Fibroblast of lung (primary cell): ENCODE data around the gene ZNF182.

Experiments
- CTCF ChIP-seq, 2 donors: IDR thresholded peaks in 1 of 2; conservative IDR thresholded peaks in 1 of 2; 1 replicate in 1 of 2; 2 replicates in 1 of 2; pipeline ENCODE4 v1.5.1; 2011 to 2012; ENCODE audit warnings: low read length in 2 of 2, control low read depth in 1 of 2, inconsistent platforms in 1 of 2, low read depth in 1 of 2, mild to moderate bottlenecking in 1 of 2
- EZH2 ChIP-seq: IDR thresholded peaks from 2 replicates; pipeline ENCODE4 v1.5.1; 2012; ENCODE audit warnings: low read length, control low read depth, mild to moderate bottlenecking; ENCODE audit errors: missing control alignments

DNA sequence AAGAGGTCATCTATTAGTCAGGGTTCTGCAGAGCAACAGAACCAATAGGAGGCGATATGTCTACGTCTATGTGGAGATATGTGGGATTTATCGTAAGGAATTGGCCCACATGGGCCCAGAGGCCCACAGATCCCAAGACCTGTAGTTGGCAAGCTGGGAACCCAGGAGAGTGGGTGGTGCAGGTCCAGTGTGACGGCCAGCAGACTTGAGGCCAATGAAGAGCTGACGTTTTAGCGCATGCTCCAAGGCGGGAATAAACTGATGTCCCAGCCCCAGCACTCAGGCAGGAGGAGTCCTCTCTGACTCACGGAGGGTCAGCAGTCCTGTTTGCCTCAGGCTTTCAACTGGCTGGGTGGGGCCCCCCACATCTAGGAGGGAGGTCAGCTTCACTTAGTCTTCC is 24.3 kb upstream of the ZNF182 start:
- no peak for TF ChIP-seq CTCF (conservative IDR thresholded peaks at IDR 0.05 in 1 of 2, IDR thresholded peaks at IDR 0.05 in 1 of 2; ENCODE audit: low read depth in 1 of 2, low read length in 2 of 2)
- no peak for TF ChIP-seq EZH2
